MM.1S (cell line): ENCODE data around the gene COMTD1.
"Not testable (repeated sequence)": the region's sequence is repeated elsewhere in the genome, so short reads cannot be mapped to it uniquely, and the experiment has no call there.

Source experiments
- DNase-seq: peaks from one replicate; pipeline ENCODE4 v3.0.0-alpha.2; 2015
- H2AFZ ChIP-seq: fragments of 300-600 bp; sonication (generic); 2 replicates; pipeline ENCODE4 v1.6.0; 2016; ENCODE audit warnings: antibody characterized with exemption, low read length
- H3F3A ChIP-seq: fragments of 300-600 bp; sonication (generic); 2 replicates; pipeline ENCODE4 v1.6.1; 2016; ENCODE audit warnings: mild to moderate bottlenecking, antibody characterized with exemption, low read length, moderate library complexity, mixed read lengths; ENCODE audit not compliant: insufficient read depth
- H3K27ac ChIP-seq: fragments of 300-600 bp; sonication (generic); 2 replicates; pipeline ENCODE4 v1.5.1; 2016; ENCODE audit warnings: mild to moderate bottlenecking, low read length
- H3K27me3 ChIP-seq: fragments of 300-600 bp; sonication (generic); replicated peaks from 2 replicates; pipeline ENCODE4 v1.6.0; 2016; ENCODE audit warnings: low read length; ENCODE audit not compliant: insufficient read depth
- H3K36me3 ChIP-seq: fragments of 300-600 bp; sonication (generic); replicated peaks from 2 replicates; pipeline ENCODE4 v1.6.1; 2016; ENCODE audit warnings: mild to moderate bottlenecking, low read length, mixed read lengths; ENCODE audit not compliant: insufficient read depth
- H3K4me1 ChIP-seq: fragments of 300-600 bp; sonication (generic); 2 replicates; pipeline ENCODE4 v1.6.1; 2016; ENCODE audit warnings: low read length, mixed read lengths
- H3K4me2 ChIP-seq: fragments of 300-600 bp; sonication (generic); 2 replicates; pipeline ENCODE4 v1.6.0; 2016; ENCODE audit warnings: low read depth, low read length
- H3K4me3 ChIP-seq: fragments of 300-600 bp; sonication (generic); 2 replicates; pipeline ENCODE4 v1.5.1; 2016; ENCODE audit warnings: low read length, mixed read lengths
- H3K79me2 ChIP-seq: fragments of 300-600 bp; sonication (generic); 2 replicates; pipeline ENCODE4 v1.6.1; 2016; ENCODE audit warnings: mixed run types, low read length, mixed read lengths
- H3K9ac ChIP-seq: fragments of 300-600 bp; sonication (generic); 2 replicates; pipeline ENCODE4 v1.6.1; 2016; ENCODE audit warnings: low read length, mixed read lengths
- H3K9me2 ChIP-seq: fragments of 300-600 bp; sonication (generic); replicated peaks from 2 replicates; pipeline ENCODE4 v1.6.1; 2016; ENCODE audit warnings: mild to moderate bottlenecking, low read length, mixed read lengths; ENCODE audit not compliant: insufficient read depth
- H3K9me3 ChIP-seq: fragments of 300-600 bp; sonication (generic); replicated peaks from 2 replicates; pipeline ENCODE4 v1.6.1; 2016; ENCODE audit warnings: mild to moderate bottlenecking, low read length, mixed read lengths; ENCODE audit not compliant: insufficient read depth
- H4K20me1 ChIP-seq: fragments of 300-600 bp; sonication (generic); 2 replicates; pipeline ENCODE4 v1.6.1; 2016; ENCODE audit warnings: mild to moderate bottlenecking, low read length, moderate library complexity, mixed read lengths; ENCODE audit not compliant: insufficient read depth
- EZH2 ChIP-seq: fragments of 300-600 bp; sonication (generic); optimal IDR thresholded peaks from 2 replicates; pipeline ENCODE3; 2017; ENCODE audit warnings: low read depth, mild to moderate bottlenecking, antibody characterized with exemption, low read length, mixed read lengths
- EZH2phosphoT487 ChIP-seq: fragments of 300-600 bp; sonication (generic); IDR thresholded peaks from 2 replicates; pipeline ENCODE4 v1.6.1; 2018; ENCODE audit warnings: antibody characterized with exemption, low read length
- TF ChIP-seq, protein P1 (sequence below): fragments of 300-600 bp; sonication (generic); IDR thresholded peaks from 2 replicates; pipeline ENCODE4 v1.5.1; 2016; ENCODE audit warnings: antibody characterized with exemption, low read length, mixed read lengths

COMTD1 gene

DNA sequence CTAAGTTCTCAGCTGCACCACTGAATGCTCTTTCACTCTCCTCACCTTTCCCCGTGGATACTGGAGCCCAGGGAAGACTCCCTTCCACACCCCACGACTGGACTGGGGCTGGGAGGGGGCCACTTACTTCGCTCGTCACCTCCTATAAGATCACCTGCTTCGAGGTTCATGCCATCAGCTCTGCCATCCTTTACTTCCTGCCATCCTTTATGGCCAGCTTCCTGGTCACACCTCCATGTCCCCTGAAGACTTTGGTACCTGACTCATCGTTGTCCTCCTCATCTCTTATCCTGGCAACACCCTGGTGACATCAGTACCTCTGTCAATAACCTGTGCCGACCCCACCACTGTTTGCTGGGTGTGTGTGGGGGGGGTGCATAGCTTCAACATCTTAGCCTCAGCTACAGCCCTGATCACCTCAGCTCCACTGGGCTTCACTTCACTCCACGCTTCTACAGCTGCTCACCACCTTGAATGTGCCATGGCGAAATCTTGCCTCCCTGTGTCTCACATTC is 33.9 kb downstream of the COMTD1 start:
- Histone ChIP-seq H3K9ac (no peak overlapping the region), H2AFZ (no peak overlapping the region), H3K36me3 (no peaks in the 10 kb centered on the region), H3K27ac (no peak overlapping the region), H3K9me2 (no peaks in the 10 kb centered on the region), H3K79me2 (no peaks in the 10 kb centered on the region), H3K4me3 (no peak overlapping the region), H3K4me1 (no peaks in the 10 kb centered on the region), H3F3A (no peaks in the 10 kb centered on the region), H3K27me3 (no peaks in the 10 kb centered on the region), H4K20me1 (no peaks in the 10 kb centered on the region), H3K9me3 (no peaks in the 10 kb centered on the region), H3K4me2 (no peak overlapping the region)
- DNase-seq: no peak
- TF ChIP-seq, protein P1, sequence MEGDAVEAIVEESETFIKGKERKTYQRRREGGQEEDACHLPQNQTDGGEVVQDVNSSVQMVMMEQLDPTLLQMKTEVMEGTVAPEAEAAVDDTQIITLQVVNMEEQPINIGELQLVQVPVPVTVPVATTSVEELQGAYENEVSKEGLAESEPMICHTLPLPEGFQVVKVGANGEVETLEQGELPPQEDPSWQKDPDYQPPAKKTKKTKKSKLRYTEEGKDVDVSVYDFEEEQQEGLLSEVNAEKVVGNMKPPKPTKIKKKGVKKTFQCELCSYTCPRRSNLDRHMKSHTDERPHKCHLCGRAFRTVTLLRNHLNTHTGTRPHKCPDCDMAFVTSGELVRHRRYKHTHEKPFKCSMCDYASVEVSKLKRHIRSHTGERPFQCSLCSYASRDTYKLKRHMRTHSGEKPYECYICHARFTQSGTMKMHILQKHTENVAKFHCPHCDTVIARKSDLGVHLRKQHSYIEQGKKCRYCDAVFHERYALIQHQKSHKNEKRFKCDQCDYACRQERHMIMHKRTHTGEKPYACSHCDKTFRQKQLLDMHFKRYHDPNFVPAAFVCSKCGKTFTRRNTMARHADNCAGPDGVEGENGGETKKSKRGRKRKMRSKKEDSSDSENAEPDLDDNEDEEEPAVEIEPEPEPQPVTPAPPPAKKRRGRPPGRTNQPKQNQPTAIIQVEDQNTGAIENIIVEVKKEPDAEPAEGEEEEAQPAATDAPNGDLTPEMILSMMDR: no peak
- TF ChIP-seq EZH2phosphoT487 (no peak), EZH2 (no peak)

DNA sequence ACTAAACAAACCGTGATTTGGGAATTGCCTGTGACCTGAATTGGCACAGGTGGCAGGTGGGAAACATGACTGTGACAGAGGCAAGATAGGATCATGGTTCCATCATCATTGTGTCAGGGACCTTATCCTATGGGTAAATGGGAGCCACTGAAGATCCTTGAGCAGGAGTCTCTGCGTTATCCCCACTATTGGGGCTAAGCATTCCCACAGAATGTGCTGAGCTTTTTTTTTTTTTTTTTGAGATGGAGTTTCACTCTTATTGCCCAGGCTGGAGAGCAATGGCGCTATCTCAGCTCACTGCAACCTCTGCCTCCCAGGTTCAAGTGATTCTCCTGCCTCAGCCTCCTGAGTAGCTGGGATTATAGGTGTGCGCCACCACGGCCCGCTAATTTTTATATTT is 35.8 kb downstream of the COMTD1 start:
- H2AFZ ChIP-seq, H3K9me2 ChIP-seq, H3K9ac ChIP-seq, H3K27ac ChIP-seq, H3K9me3 ChIP-seq, H3K4me2 ChIP-seq, H3K4me1 ChIP-seq, H3K36me3 ChIP-seq, H3K4me3 ChIP-seq, DNase-seq, H3K79me2 ChIP-seq, H3F3A ChIP-seq, H4K20me1 ChIP-seq, H3K27me3 ChIP-seq: not testable (repeated sequence)

DNA sequence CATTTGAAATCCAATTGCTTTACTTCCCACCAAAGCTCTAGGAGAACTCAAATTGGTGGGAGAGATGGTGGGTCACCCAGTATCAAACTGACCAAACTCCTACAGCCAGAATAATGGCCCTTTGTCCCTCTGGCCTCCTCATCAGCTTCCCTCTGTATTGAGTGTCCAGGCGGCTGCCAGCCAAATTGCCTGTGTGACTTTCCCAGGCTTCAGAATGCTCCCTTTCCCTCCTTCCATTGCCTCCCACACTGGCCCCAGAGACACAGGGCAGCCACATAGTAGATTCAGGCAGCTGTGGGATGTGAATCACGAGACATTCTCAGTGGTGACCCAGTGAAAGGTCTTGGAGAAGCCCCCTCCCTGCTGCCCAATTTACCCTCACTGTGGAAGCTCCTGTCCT is 37.9 kb downstream of the COMTD1 start:
- no peak overlapping the region for H3K4me2 ChIP-seq
- H3K4me1 ChIP-seq: no peaks in the 10 kb centered on the region
- H4K20me1 ChIP-seq: no peaks in the 10 kb centered on the region
- H3K79me2 ChIP-seq: no peaks in the 10 kb centered on the region
- no peaks in the 10 kb centered on the region for H3K27me3 ChIP-seq
- H2AFZ ChIP-seq: no peak overlapping the region
- H3F3A ChIP-seq: no peaks in the 10 kb centered on the region
- H3K9ac ChIP-seq: no peak overlapping the region
- H3K36me3 ChIP-seq: no peaks in the 10 kb centered on the region
- no peak for DNase-seq
- no peak overlapping the region for H3K4me3 ChIP-seq
- TF ChIP-seq EZH2phosphoT487 (no peak), EZH2 (no peak)
- TF ChIP-seq, protein P1: no peak
- H3K9me2 ChIP-seq: no peaks in the 10 kb centered on the region
- H3K9me3 ChIP-seq: no peaks in the 10 kb centered on the region
- no peak overlapping the region for H3K27ac ChIP-seq

DNA sequence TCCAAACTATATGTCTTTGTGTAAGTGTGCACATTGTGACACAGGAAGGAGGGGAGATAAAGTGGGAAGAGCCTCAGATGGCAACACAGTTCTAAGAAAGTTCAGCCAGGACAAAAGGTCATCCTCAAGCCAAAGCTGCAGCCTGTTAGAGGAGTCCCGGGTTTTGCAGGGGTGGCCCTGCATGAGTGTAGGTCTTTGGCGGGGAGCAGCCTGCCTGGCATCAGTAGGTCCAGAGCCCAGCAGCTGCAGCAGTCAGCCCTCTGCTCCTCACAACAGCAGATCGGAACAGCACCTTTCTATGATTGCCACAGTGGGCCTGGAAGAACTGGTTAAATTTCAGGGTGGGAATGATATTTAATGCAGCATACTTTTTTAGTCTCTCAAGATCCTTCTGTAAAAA is 38.7 kb downstream of the COMTD1 start:
- Histone ChIP-seq H4K20me1 (no peaks in the 10 kb centered on the region), H3K4me1 (no peaks in the 10 kb centered on the region), H3K9me3 (no peaks in the 10 kb centered on the region), H3K27me3 (no peaks in the 10 kb centered on the region), H3K79me2 (no peaks in the 10 kb centered on the region), H3K36me3 (no peaks in the 10 kb centered on the region), H2AFZ (no peak overlapping the region), H3F3A (no peaks in the 10 kb centered on the region), H3K9me2 (no peaks in the 10 kb centered on the region), H3K4me2 (no peak overlapping the region), H3K27ac (no peak overlapping the region), H3K4me3 (no peak overlapping the region), H3K9ac (no peak overlapping the region)
- TF ChIP-seq EZH2phosphoT487 (no peak), EZH2 (no peak)
- TF ChIP-seq, protein P1: no peak
- DNase-seq: no peak
